AG08396 (cell line): ENCODE measurements around the gene SUPT20H.

Experiments
- DNase-seq: peaks from one replicate; pipeline ENCODE4 v3.0.0; 2012; ENCODE audit warnings: low spot score, mixed read lengths

The SUPT20H gene

GRCh38 chr13:37058910-37059847 is at the start of gene SUPT20H:
Gene SUPT20H, minus strand, starts transcription at chr13:37059688. Its CDS starts 8,198 bp downstream, at chr13:37051490.
- peak; percentile 95 for DNase-seq

GRCh38 chr13:37109051-37109678 is 49.7 kb upstream of the SUPT20H start:
- DNase-seq: peak; percentile 33

- no peak for DNase-seq
Observed at GRCh38 chr13:37107868-37108267, 48.4 kb upstream of the SUPT20H start.

GRCh38 chr13:37107456-37107855 is 48.0 kb upstream of the SUPT20H start:
- DNase-seq: no peak

GRCh38 chr13:37106642-37107041 is 47.2 kb upstream of the SUPT20H start:
- DNase-seq: no peak

- no peak for DNase-seq
Observed at GRCh38 chr13:37105251-37105714, 45.8 kb upstream of the SUPT20H start, which contains the start of gene CSNK1A1L. Gene CSNK1A1L, minus strand, starts transcription at chr13:37105664. Its CDS starts 408 bp downstream, at chr13:37105256.

- no peak for DNase-seq
Observed at GRCh38 chr13:37102896-37103295, 43.4 kb upstream of the SUPT20H start.

GRCh38 chr13:37101201-37101600 is 41.7 kb upstream of the SUPT20H start:
- no peak for DNase-seq

- DNase-seq: no peak
Observed at GRCh38 chr13:37100731-37101130, 41.2 kb upstream of the SUPT20H start.

GRCh38 chr13:37097076-37097475 is 37.6 kb upstream of the SUPT20H start:
- DNase-seq: no peak

GRCh38 chr13:37094840-37095239 is 35.4 kb upstream of the SUPT20H start:
- DNase-seq: no peak

- DNase-seq: no peak
Observed at GRCh38 chr13:37094099-37094498, 34.6 kb upstream of the SUPT20H start.

GRCh38 chr13:37091835-37092234 is 32.3 kb upstream of the SUPT20H start:
- no peak for DNase-seq

GRCh38 chr13:37090912-37091311 is 31.4 kb upstream of the SUPT20H start:
- no peak for DNase-seq

- no peak for DNase-seq
Observed at GRCh38 chr13:37089495-37089894, 30.0 kb upstream of the SUPT20H start.

- no peak for DNase-seq
Observed at GRCh38 chr13:37087486-37087885, 28.0 kb upstream of the SUPT20H start.

GRCh38 chr13:37085606-37086005 is 26.1 kb upstream of the SUPT20H start:
- DNase-seq: no peak

- no peak for DNase-seq
Observed at GRCh38 chr13:37076818-37077217, 17.3 kb upstream of the SUPT20H start.

GRCh38 chr13:37075164-37075563 is 15.7 kb upstream of the SUPT20H start:
- DNase-seq: no peak

- DNase-seq: peak; percentile 29
Observed at GRCh38 chr13:37074703-37075102, 15.2 kb upstream of the SUPT20H start.

- DNase-seq: no peak
Observed at GRCh38 chr13:37072024-37072423, 12.5 kb upstream of the SUPT20H start.

GRCh38 chr13:37070956-37071355 is 11.5 kb upstream of the SUPT20H start:
- no peak for DNase-seq

- DNase-seq: no peak
Observed at GRCh38 chr13:37070145-37070695, 10.7 kb upstream of the SUPT20H start.
